GM10248 (cell line): Measurements from ENCODE around the gene HAUS8.
"Not testable (repeated sequence)": the region's sequence is repeated elsewhere in the genome, so short reads cannot be mapped to it uniquely, and the experiment has no call there.

Experiments used
- CTCF ChIA-PET: fragments of 300-600 bp; sonication (Branson Sonifier 250); formaldehyde crosslinking; extraction: SDS; loops from one replicate; lab custom pipeline; 2021; ENCODE audit warnings: antibody characterized with exemption; lab: Yijun Ruan, JAX
- POLR2A ChIA-PET: fragments of 350-650 bp; sonication (Branson Sonifier 250); formaldehyde crosslinking; extraction: SDS; loops from one replicate; lab custom pipeline; 2020; ENCODE audit warnings: antibody characterized with exemption; lab: Yijun Ruan, JAX
- DNase-seq: peaks from one replicate; pipeline ENCODE4 v3.0.0; 2012; ENCODE audit errors: extremely low spot score
- CTCF ChIP-seq: IDR thresholded peaks from 2 replicates; pipeline ENCODE4 v1.5.1; 2012; ENCODE audit warnings: mild to moderate bottlenecking, low read depth; ENCODE audit errors: extremely low read depth, missing control alignments, control extremely low read depth

The HAUS8 gene

GRCh38 chr19:17020823-17021222 is 54.4 kb downstream of the HAUS8 start:
- CTCF ChIA-PET: interaction anchor here (0.9 kb wide), 1 partner anchor 248 kb away, joined by 4 read pairs; no protein-coding TSS in a partner anchor
- POLR2A ChIA-PET: no interaction called here
- TF ChIP-seq CTCF: no peak
- no peak for DNase-seq

DNA sequence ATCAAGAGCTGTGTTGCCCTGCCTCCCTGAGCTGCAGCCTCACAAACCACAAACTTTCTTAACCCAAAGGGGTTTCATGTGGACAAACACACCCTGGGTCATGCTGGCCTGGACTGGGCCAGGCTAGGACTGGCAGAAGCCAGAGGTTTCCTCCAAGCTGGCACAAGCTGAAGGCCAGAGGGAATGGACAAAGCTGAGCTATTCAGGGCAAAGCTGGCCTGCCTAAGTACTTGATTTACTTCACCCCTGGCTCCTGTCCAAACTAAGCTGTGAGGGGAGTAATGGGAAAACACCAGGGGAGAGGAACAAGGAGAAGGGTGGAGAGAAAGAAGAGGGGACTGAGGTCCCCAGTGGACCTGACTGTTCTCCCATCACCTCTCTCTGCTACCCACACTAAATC is 54.9 kb downstream of the HAUS8 start:
- no peak for DNase-seq
- CTCF ChIA-PET: interaction anchor here (0.9 kb wide), 1 partner anchor 248 kb away, joined by 4 read pairs; no protein-coding TSS in a partner anchor
- POLR2A ChIA-PET: no interaction called here
- TF ChIP-seq CTCF: no peak

GRCh38 chr19:17014212-17014861 is 60.9 kb downstream of the HAUS8 start:
- DNase-seq, POLR2A ChIA-PET, CTCF ChIA-PET: not testable (repeated sequence)

- CTCF ChIA-PET: no interaction called here
- POLR2A ChIA-PET: no interaction called here
- no peak for DNase-seq
- no peak for TF ChIP-seq CTCF
Observed at GRCh38 chr19:17011485-17011884, 63.8 kb downstream of the HAUS8 start.

DNA sequence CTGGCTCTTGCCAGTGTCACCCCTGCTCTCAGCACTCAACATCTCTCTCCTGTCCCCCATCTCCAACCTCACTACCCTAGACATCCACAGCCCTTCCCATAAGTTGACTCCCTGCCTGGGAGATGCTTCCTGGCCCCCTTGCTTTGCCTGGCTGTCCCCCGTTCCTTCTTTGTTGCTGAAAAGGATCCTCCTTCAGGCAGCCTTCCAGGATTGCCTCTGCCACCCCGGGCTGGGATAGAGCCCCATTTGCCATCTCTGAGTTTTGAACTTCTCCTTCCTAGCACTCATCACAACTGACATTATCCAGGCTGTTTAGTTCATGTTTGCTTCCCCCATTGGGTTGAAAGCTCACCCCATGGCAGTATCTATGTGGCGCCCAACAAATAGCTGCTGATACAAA is 68.7 kb downstream of the HAUS8 start:
- ChIA-PET POLR2A (no interaction called here), CTCF (no interaction called here)
- DNase-seq: no peak
- TF ChIP-seq CTCF: no peak

DNA sequence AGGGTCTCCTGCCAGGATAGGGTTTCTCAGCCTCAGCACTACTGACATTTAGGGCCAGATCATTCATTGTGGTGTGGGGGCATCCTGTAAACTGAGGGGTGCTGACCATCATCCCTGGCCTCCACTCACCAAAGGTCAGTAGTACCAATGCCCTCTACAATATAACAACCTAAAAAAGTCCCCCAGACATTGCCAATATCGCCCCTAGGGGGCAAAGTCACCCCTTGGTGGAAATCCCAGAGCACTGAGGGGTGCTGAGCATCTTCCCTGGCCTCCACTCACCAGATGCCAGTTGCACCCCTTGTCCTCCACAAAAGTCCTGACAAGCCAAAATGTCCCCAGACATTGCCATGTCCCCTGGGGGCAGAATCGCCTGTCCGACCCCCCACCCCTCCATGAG is 70.3 kb downstream of the HAUS8 start:
- no peak for DNase-seq
- POLR2A ChIA-PET: no interaction called here
- no peak for TF ChIP-seq CTCF
- CTCF ChIA-PET: no interaction called here

DNA sequence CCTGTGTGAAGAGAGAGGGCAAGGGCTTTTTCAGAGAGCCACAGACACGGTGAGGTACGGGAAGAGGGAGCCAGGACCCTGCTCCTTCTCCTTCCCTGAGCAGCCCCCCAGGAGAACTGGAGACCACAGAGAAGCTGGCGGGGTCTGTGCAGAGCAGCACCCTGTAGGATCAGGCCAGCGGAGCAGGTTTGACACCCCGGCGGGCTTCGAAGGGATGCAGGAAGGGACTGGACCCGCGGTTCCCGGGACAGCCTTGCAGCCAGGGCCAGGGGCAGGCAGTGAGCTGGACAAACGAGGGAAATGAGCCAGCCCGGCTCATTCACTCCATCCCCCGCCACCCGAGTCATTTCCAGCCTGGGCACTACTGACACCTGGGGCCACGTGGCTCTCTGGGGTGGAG is 70.9 kb downstream of the HAUS8 start:
- CTCF ChIA-PET: no interaction called here
- POLR2A ChIA-PET: no interaction called here
- no peak for TF ChIP-seq CTCF
- DNase-seq: no peak
